Measurements from ENCODE around the gene OTOF. TPM values are rescaled to one million over a fixed set of nuclear protein-coding genes. Genes with fewer than 3 reads are reported as not detected.

Gene OTOF
- total RNA-seq, 1 donor from 2014 or later = 0.47 TPM

GRCh38 chr2:26495705-26496297 lies 17.9 kb upstream of the OTOF start:
- no peak for DNase-seq

- no peak for DNase-seq
These were observed 17.0 kb upstream of the OTOF start for GRCh38 chr2:26494891-26495290.

GRCh38 chr2:26494199-26494598 lies 16.3 kb upstream of the OTOF start:
- no peak for DNase-seq

GRCh38 chr2:26493566-26493965 lies 15.6 kb upstream of the OTOF start:
- DNase-seq = no peak

- no peak for DNase-seq
These were observed 15.0 kb upstream of the OTOF start for GRCh38 chr2:26492749-26493515.

GRCh38 chr2:26491563-26492167 lies 13.7 kb upstream of the OTOF start:
- no peak for DNase-seq

- no peak for DNase-seq
These were observed 11.4 kb upstream of the OTOF start for GRCh38 chr2:26489213-26489850.

GRCh38 chr2:26488463-26489212 lies 10.7 kb upstream of the OTOF start:
- DNase-seq = no peak

GRCh38 chr2:26487192-26487591 lies 9.3 kb upstream of the OTOF start:
- DNase-seq = no peak

GRCh38 chr2:26486789-26487188 lies 8.9 kb upstream of the OTOF start:
- DNase-seq = no peak

- DNase-seq = no peak
These were observed 7.9 kb upstream of the OTOF start for GRCh38 chr2:26485725-26486418.

GRCh38 chr2:26485099-26485498 lies 7.2 kb upstream of the OTOF start:
- DNase-seq = no peak

- DNase-seq = no peak
These were observed 6.7 kb upstream of the OTOF start for GRCh38 chr2:26484579-26484978.

GRCh38 chr2:26483957-26484565 lies 6.1 kb upstream of the OTOF start:
- no peak for DNase-seq

GRCh38 chr2:26483516-26483915 lies 5.6 kb upstream of the OTOF start:
- DNase-seq = no peak

GRCh38 chr2:26483027-26483326 lies 5.1 kb upstream of the OTOF start:
- DNase-seq = no peak

GRCh38 chr2:26482211-26483026 lies 4.5 kb upstream of the OTOF start:
- DNase-seq = no peak

- no peak for DNase-seq
These were observed 3.8 kb upstream of the OTOF start for GRCh38 chr2:26481706-26482105.

- DNase-seq = no peak
These were observed 2.9 kb upstream of the OTOF start for GRCh38 chr2:26480566-26481423.
